ENCODE results near the gene OOSP1. TPM values are rescaled to one million over a fixed set of nuclear protein-coding genes. Genes with fewer than 3 reads are reported as not detected.

The OOSP1 gene, protein sequence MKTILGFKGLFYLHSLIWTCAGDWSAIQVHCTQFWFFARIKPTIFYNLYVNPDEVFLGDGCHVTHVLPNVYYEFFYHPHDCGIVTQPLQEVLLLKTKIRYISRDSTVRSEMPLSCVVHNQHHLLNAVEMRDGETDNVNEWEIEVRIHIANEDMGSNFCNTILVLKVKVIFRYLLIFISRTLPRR
- total RNA-seq: not detected in 2 replicates

DNA sequence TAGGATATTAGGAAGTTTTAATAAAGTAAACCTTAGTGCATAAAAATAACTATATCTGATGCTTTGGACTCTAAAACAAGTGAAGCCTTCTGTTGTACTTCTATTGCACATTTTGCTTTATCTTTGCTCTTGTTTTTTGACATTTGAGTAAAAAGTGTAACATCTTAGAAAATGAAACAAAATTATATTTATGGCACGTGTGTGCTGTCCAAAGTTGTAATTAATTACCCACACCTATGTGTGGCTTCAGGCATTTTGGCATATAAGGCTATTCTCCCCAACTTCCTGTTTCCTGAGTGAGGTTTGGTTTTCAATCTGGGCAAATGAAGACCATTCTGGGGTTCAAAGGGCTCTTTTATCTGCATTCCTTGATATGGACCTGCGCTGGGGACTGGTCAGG, at the start of gene OOSP1:
TSS of gene OOSP1 (plus strand) at position 301 of the 400 bp plus-strand sequence. CDS start at position 324, 23 bp downstream.
- Histone ChIP-seq H3K4me3 (ENCODE audit: low read depth, low read length) (no peak within 1 kb of the TSS), H3K36me3 (ENCODE audit: control insufficient read depth, insufficient read depth, low read length) (no peaks in the 10 kb centered on the region), H3K27me3 (ENCODE audit: control insufficient read depth, insufficient read depth, low read length) (no peaks in the 10 kb centered on the region)
- DNase-seq (ENCODE audit: low read depth): no peak
- TF ChIP-seq, protein P1, sequence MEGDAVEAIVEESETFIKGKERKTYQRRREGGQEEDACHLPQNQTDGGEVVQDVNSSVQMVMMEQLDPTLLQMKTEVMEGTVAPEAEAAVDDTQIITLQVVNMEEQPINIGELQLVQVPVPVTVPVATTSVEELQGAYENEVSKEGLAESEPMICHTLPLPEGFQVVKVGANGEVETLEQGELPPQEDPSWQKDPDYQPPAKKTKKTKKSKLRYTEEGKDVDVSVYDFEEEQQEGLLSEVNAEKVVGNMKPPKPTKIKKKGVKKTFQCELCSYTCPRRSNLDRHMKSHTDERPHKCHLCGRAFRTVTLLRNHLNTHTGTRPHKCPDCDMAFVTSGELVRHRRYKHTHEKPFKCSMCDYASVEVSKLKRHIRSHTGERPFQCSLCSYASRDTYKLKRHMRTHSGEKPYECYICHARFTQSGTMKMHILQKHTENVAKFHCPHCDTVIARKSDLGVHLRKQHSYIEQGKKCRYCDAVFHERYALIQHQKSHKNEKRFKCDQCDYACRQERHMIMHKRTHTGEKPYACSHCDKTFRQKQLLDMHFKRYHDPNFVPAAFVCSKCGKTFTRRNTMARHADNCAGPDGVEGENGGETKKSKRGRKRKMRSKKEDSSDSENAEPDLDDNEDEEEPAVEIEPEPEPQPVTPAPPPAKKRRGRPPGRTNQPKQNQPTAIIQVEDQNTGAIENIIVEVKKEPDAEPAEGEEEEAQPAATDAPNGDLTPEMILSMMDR (IDR thresholded peaks at IDR 0.05; ENCODE audit: insufficient read depth, low read length, poor library complexity, severe bottlenecking): no peak

DNA sequence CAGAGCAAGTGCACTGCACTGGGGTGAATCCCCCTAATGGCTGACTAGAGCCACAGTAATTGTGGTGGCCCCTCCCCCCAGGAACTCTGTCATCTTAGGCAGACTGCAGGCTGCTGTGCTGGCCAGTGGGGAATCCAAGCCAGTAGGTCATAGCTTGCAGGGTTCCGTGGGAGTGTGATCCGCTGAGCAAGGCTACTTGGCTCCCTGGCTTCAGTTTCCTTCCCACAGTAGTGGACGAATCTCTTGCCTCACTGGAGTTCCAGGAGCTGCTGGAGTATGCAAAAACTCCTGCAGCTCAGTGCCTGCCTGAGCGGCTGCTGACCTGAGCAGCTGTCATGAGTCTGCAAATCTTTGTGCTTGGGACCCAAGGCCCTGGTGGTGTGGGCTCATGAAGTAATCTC, 46.5 kb upstream of the OOSP1 start:
- Histone ChIP-seq H3K27me3 (ENCODE audit: control insufficient read depth, insufficient read depth, low read length) (no peaks in the 10 kb centered on the region), H3K36me3 (ENCODE audit: control insufficient read depth, insufficient read depth, low read length) (no peaks in the 10 kb centered on the region), H3K4me3 (ENCODE audit: low read depth, low read length) (no peak overlapping the region)
- no peak for DNase-seq (ENCODE audit: low read depth)
- TF ChIP-seq, protein P1 (IDR thresholded peaks at IDR 0.05; ENCODE audit: insufficient read depth, low read length, poor library complexity, severe bottlenecking): no peak

DNA sequence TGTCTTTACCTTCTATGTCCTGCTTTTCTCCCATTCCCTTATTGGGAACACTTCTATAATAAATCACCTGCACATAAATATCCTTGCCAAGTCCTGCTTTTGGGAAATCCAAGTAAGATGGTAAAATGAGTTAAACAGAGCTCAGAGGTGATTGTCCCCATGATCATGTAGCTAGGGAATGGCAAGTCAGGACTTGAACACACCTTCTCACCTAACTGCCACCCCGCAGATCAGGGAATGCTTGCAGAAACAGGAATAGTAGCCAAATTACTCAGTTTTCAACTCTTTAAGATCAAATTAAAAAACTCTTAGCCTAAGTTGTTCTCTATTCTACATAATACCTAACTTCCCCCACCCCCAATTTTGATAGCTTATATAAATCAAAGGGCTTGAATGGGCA, 43.6 kb upstream of the OOSP1 start:
- TF ChIP-seq, protein P1 (IDR thresholded peaks at IDR 0.05; ENCODE audit: insufficient read depth, low read length, poor library complexity, severe bottlenecking): no peak
- no peak for DNase-seq (ENCODE audit: low read depth)
- no peaks in the 10 kb centered on the region for H3K27me3 ChIP-seq (ENCODE audit: control insufficient read depth, insufficient read depth, low read length)
- no peak overlapping the region for H3K4me3 ChIP-seq (ENCODE audit: low read depth, low read length)
- no peaks in the 10 kb centered on the region for H3K36me3 ChIP-seq (ENCODE audit: control insufficient read depth, insufficient read depth, low read length)

DNA sequence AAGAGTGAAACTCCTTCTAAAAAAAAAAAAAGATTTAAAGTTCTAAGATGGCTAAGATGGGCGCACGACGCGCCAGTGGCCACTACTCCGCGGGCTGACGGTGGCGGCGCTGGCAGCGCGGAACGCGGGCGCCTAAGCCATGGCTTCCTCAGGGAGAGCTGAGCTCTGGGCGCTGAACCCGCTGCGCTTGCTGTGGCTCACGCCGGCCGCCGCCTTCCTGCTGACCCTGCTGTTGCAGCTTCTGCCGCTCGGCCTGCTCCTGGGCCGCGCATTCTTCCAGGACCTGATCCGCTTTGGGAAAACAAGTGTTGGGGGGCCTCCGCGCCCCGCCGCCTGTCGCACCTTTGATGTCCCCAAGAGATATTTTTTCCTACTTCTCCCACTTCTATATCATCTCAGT, 40.2 kb upstream of the OOSP1 start:
- DNase-seq (ENCODE audit: low read depth): no peak
- H3K27me3 ChIP-seq (ENCODE audit: control insufficient read depth, insufficient read depth, low read length): no peaks in the 10 kb centered on the region
- no peak overlapping the region for H3K4me3 ChIP-seq (ENCODE audit: low read depth, low read length)
- TF ChIP-seq, protein P1 (IDR thresholded peaks at IDR 0.05; ENCODE audit: insufficient read depth, low read length, poor library complexity, severe bottlenecking): no peak
- H3K36me3 ChIP-seq (ENCODE audit: control insufficient read depth, insufficient read depth, low read length): no peaks in the 10 kb centered on the region

GRCh38 chr11:59898650-59899049, 39.6 kb upstream of the OOSP1 start:
- DNase-seq (ENCODE audit: low read depth): no peak
- H3K27me3 ChIP-seq (ENCODE audit: control insufficient read depth, insufficient read depth, low read length): no peaks in the 10 kb centered on the region
- TF ChIP-seq, protein P1 (IDR thresholded peaks at IDR 0.05; ENCODE audit: insufficient read depth, low read length, poor library complexity, severe bottlenecking): no peak
- H3K36me3 ChIP-seq (ENCODE audit: control insufficient read depth, insufficient read depth, low read length): no peaks in the 10 kb centered on the region
- H3K4me3 ChIP-seq (ENCODE audit: low read depth, low read length): no peak overlapping the region

DNA sequence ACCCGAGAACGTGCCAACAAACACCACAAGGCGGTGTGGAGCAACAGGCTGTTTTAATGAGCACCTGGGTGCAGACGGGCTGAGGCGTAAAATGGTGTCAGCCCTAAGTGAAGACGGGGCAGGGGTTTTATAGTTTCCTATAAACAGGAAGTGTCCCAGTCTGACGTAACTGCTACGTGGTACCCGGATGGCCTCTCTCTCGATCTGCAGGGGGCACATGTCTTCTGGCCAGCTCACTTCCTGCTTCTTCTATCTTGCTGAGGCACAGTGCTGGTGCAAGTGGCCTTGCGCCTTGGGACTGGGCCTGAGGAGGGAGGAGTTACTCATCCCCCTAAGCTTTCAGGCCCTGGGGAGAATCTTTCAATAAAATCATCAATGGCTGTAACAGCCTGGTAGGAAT, 38.7 kb upstream of the OOSP1 start:
- DNase-seq (ENCODE audit: low read depth): no peak
- Histone ChIP-seq H3K27me3 (ENCODE audit: control insufficient read depth, insufficient read depth, low read length) (no peaks in the 10 kb centered on the region), H3K36me3 (ENCODE audit: control insufficient read depth, insufficient read depth, low read length) (no peaks in the 10 kb centered on the region), H3K4me3 (ENCODE audit: low read depth, low read length) (no peak overlapping the region)
- TF ChIP-seq, protein P1 (IDR thresholded peaks at IDR 0.05; ENCODE audit: insufficient read depth, low read length, poor library complexity, severe bottlenecking): no peak

All from kidney epithelial cell (primary cell).